Dendritic cell treated with granulocyte-macrophage colony-stimulating factor and Interleukin-4, amounts not matched to agents 40 ng/mL and 50 ng/mL, for 4 days (primary cell): ENCODE data around the gene CBX2.
"Not testable (repeated sequence)": the region's sequence is repeated elsewhere in the genome, so short reads cannot be mapped to it uniquely, and the experiment has no call there.

Experiments
- H3K27ac Mint-ChIP-seq: one replicate; pipeline ENCODE4 v1.8.0; 2022; ENCODE audit warnings: mild to moderate bottlenecking, mixed read lengths
- H3K27me3 Mint-ChIP-seq: one replicate; pipeline ENCODE4 v1.8.0; 2022; ENCODE audit warnings: mild to moderate bottlenecking, mixed read lengths
- H3K36me3 Mint-ChIP-seq: one replicate; pipeline ENCODE4 v1.8.0; 2022; ENCODE audit warnings: low read depth, mixed read lengths
- H3K4me1 Mint-ChIP-seq: one replicate; pipeline ENCODE4 v1.8.0; 2022; ENCODE audit warnings: low read depth, mixed read lengths
- H3K4me3 Mint-ChIP-seq: one replicate; pipeline ENCODE4 v1.8.0; 2022; ENCODE audit warnings: mild to moderate bottlenecking, moderate library complexity, mixed read lengths
- H3K9me3 Mint-ChIP-seq: one replicate; pipeline ENCODE4 v1.8.0; 2022; ENCODE audit warnings: mixed read lengths
- intact Hi-C: fragments of 100-400 bp; cut with micrococcal nuclease; formaldehyde crosslinking; loops from one replicate; pipeline ENCODE4 v1.15.0; 2022

Gene CBX2

GRCh38 chr17:79769570-79770506 is 8.1 kb upstream of the CBX2 start:
- no peak overlapping the region for H3K4me3 Mint-ChIP-seq
- no peaks in the 10 kb centered on the region for H3K9me3 Mint-ChIP-seq
- peaks cover 58% of the 10 kb centered on the region for H3K27me3 Mint-ChIP-seq
- intact Hi-C loops = no loop called here
- no peaks in the 10 kb centered on the region for H3K4me1 Mint-ChIP-seq
- H3K36me3 Mint-ChIP-seq = no peaks in the 10 kb centered on the region
- no peak overlapping the region for H3K27ac Mint-ChIP-seq

DNA sequence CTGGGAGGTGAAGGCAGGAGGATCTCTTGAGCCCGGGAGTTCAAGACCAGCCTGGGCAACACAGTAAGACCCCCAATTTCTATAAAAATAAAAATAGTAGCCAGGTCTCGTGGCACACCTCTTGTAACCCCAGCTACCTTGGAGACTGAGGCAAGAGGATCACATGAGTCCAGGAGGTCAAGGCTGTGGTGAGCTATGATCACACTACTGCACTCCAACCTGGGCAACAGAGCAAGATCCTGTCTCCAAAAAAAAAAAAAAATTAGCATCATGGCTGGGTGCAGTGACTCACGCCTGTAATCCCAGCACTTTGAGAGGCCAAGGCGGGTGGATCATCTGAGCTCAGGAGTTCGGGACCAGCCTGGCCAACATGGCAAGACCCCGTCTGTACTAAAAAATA is 6.7 kb upstream of the CBX2 start:
- no peaks in the 10 kb centered on the region for H3K36me3 Mint-ChIP-seq
- no peak overlapping the region for H3K4me3 Mint-ChIP-seq
- no peak overlapping the region for H3K27ac Mint-ChIP-seq
- H3K9me3 Mint-ChIP-seq = no peaks in the 10 kb centered on the region
- peaks cover 68% of the 10 kb centered on the region for H3K27me3 Mint-ChIP-seq
- intact Hi-C loops = no loop called here
- H3K4me1 Mint-ChIP-seq = no peaks in the 10 kb centered on the region

DNA sequence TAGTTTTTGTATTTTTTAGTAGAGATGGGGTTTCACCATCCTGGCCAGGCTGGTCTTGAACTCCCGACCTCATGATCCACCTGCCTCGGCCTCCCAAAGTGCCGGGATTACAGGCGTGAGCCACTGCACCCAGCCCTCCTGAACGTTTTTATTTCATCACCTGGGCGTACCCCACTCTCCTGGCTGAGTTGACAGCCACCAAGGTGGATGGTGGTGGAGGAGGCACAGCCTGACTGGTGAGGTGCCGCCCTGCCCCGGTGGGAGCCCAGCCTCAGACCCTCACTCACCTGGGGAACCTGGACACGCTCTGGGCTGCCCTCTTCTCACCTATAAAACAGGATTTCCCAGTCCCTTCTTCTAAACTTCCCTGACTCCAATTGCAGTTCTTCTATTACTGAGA is 5.2 kb upstream of the CBX2 start:
- peaks cover 78% of the 10 kb centered on the region for H3K27me3 Mint-ChIP-seq
- H3K4me3 Mint-ChIP-seq, H3K27ac Mint-ChIP-seq, H3K36me3 Mint-ChIP-seq, H3K9me3 Mint-ChIP-seq, intact Hi-C loops, H3K4me1 Mint-ChIP-seq: not testable (repeated sequence)

GRCh38 chr17:79774561-79774975 is 3.4 kb upstream of the CBX2 start:
- intact Hi-C loops = no loop called here
- H3K4me1 Mint-ChIP-seq = peaks cover 17% of the 10 kb centered on the region
- peaks cover 77% of the 10 kb centered on the region for H3K27me3 Mint-ChIP-seq
- H3K36me3 Mint-ChIP-seq = no peaks in the 10 kb centered on the region
- H3K9me3 Mint-ChIP-seq = no peaks in the 10 kb centered on the region
- H3K4me3 Mint-ChIP-seq = no peak overlapping the region
- no peak overlapping the region for H3K27ac Mint-ChIP-seq

DNA sequence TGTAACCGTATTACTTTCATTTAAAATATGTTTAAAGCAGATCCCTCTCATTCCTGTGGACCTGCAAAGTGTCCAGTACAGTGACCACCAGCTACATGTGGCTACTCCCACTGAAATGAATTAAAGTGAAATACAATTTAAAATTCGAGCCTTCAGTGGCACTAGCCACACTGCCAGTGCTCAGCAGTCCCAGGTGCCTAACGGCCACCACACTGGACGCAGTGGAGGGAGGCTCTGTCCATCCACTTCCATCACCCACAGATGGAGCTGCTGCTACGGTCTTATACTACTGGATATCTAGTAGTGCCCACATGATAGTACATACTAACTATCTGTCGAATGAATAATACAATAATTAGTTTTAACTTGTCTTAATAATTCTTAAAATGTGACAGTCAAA is 2.3 kb upstream of the CBX2 start:
- Mint-ChIP-seq H3K4me3 (no peak overlapping the region), H3K27me3 (peaks cover 80% of the 10 kb centered on the region), H3K36me3 (no peaks in the 10 kb centered on the region), H3K4me1 (peaks cover 17% of the 10 kb centered on the region), H3K27ac (no peak overlapping the region), H3K9me3 (no peaks in the 10 kb centered on the region)
- intact Hi-C loops = no loop called here

DNA sequence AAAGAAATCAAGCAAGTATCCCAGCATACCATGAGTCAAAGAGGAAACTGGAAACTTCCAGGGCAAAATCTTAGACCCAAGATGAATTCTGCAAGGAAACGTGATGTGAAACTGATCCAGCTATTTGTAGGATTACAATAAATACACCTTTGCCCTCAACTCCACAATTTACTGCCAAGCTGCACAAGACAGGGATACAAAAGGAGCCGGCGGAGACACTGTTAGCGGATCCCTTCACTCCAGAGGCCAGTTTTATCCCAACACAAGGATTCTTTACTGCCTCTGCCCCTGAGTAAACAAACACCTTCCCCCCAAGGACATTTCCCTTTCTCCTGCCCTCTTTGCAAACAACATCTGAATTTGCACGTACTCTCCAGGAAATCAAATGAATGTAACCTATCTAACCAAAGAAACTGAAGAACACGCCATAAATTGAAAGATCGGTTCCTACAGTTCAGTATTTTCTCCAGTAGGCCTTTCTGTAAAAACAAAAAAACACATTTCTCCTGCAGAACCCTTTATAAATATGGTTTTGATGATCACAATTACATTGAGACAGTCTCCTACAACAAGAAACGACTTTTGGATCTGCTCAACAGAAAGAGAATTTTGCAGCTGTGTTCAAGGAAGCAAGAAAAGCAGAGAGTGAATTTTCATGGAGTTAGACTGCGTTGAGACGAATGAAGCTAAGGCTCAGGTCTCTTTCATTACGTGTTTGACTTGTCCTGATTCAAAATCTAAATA is 1.4 kb upstream of the CBX2 start:
- peaks cover 21% of the 10 kb centered on the region for H3K4me1 Mint-ChIP-seq
- intact Hi-C loops = no loop called here
- no peak overlapping the region for H3K4me3 Mint-ChIP-seq
- H3K9me3 Mint-ChIP-seq = no peaks in the 10 kb centered on the region
- H3K36me3 Mint-ChIP-seq = no peaks in the 10 kb centered on the region
- H3K27ac Mint-ChIP-seq = no peak overlapping the region
- H3K27me3 Mint-ChIP-seq = peaks cover 87% of the 10 kb centered on the region

DNA sequence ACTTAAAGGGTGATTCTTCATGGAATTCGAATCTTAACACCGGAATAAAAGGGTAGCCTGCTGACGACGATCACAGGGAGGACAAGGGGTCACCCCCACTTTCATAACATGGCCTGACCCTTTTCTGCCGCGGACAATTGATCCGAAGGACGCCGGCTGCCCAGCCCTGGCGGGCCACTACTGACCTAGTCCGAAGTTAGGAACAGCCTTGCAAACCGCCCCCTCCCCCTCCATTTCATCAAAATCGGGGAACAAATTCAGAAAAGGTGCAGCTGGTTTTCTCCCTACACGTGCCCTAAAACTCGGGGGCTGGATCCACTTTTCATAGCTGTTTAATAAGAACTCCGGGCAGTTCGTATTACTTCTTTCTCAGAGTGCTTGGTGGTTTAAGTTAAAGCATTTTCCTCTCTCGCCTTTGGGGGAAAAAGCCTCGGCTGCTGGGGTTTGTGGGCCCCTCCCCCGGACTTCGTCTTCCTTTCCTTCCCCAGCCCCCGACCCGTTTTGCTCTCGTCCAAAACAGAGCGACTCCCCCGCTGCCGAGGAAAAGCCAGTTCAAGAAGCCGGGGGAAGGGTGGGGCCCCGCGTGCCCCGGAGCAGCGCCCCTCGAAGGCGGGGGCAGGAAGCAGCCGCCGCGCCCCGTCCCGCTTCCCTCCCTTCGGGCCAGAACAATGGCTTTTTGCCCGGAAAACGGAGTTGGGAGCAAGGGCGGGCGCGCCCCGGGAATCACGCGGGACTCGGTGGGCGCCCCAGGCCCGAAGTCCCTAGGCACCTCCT is 641 bp upstream of the CBX2 start:
- H3K4me1 Mint-ChIP-seq = peaks cover 29% of the 10 kb centered on the region
- H3K9me3 Mint-ChIP-seq = no peaks in the 10 kb centered on the region
- intact Hi-C loops = no loop called here
- peak overlapping the region; percentile 73 for H3K4me3 Mint-ChIP-seq
- H3K27ac Mint-ChIP-seq = peak overlapping the region; percentile 66
- H3K27me3 Mint-ChIP-seq = peaks cover 91% of the 10 kb centered on the region
- no peaks in the 10 kb centered on the region for H3K36me3 Mint-ChIP-seq

DNA sequence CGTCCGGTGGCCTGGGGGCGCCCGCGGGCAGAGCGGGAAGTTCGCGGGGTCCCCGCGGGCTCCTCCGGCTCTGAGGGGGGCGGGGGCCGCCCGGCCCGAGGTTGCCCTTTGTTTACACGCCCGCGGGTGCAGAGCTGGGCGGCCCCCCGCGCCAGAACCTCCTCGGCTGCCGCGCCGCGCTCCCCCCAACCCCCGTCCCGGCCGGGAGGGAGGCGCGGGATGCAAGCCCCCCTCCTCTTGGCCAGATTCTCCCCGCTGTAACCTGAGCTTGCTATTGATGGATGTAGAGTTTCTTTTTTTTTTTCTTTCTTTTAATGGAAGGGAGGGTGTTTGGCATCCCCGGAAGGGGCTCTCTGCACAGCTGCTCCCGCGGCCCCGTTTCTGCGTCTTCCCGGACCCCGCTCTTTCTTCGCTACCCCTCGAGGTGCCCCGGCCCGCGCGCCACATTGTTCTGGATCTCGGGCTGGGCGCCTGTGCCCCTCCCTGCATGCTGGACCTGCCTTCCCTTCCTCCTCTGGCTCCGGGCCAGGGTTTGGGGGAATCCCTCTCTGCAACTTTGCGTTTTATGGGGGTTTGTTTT is 646 bp downstream of the CBX2 start:
- no peaks in the 10 kb centered on the region for H3K9me3 Mint-ChIP-seq
- intact Hi-C loops = no loop called here
- H3K36me3 Mint-ChIP-seq = no peaks in the 10 kb centered on the region
- peaks cover 86% of the 10 kb centered on the region for H3K27me3 Mint-ChIP-seq
- H3K4me3 Mint-ChIP-seq = peak overlapping the region; percentile 78
- peaks cover 37% of the 10 kb centered on the region for H3K4me1 Mint-ChIP-seq
- peak overlapping the region; percentile 70 for H3K27ac Mint-ChIP-seq

DNA sequence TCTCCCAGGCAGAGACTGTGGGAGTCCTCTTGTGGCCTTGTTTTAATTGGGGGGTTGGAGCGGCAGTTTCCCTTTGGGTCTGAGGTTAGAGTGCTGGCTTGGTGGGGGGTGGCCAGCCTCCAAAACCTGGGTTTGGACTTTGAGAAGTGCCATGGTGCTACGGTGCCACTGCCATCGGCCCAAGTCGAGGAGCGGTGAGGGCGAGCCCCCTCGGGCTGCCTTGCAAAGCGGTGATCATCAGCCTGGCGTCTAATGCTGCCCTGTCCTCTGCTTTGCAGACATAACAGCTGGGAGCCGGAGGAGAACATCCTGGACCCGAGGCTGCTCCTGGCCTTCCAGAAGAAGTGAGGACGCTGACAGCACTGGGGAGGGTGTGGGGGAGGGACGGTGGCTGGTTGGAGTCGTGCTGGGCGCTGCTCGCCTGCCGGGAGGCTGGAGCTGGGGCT is 1.2 kb downstream of the CBX2 start:
- Mint-ChIP-seq H3K27ac (peak overlapping the region; percentile 70), H3K36me3 (no peaks in the 10 kb centered on the region), H3K4me3 (peak overlapping the region; percentile 78), H3K9me3 (no peaks in the 10 kb centered on the region), H3K27me3 (peaks cover 81% of the 10 kb centered on the region), H3K4me1 (peaks cover 40% of the 10 kb centered on the region)
- intact Hi-C loops = no loop called here

GRCh38 chr17:79779661-79780365 is 1.9 kb downstream of the CBX2 start:
- peaks cover 40% of the 10 kb centered on the region for H3K4me1 Mint-ChIP-seq
- no peaks in the 10 kb centered on the region for H3K9me3 Mint-ChIP-seq
- H3K27me3 Mint-ChIP-seq = peaks cover 74% of the 10 kb centered on the region
- no peak overlapping the region for H3K4me3 Mint-ChIP-seq
- H3K27ac Mint-ChIP-seq = no peak overlapping the region
- intact Hi-C loops = no loop called here
- no peaks in the 10 kb centered on the region for H3K36me3 Mint-ChIP-seq

DNA sequence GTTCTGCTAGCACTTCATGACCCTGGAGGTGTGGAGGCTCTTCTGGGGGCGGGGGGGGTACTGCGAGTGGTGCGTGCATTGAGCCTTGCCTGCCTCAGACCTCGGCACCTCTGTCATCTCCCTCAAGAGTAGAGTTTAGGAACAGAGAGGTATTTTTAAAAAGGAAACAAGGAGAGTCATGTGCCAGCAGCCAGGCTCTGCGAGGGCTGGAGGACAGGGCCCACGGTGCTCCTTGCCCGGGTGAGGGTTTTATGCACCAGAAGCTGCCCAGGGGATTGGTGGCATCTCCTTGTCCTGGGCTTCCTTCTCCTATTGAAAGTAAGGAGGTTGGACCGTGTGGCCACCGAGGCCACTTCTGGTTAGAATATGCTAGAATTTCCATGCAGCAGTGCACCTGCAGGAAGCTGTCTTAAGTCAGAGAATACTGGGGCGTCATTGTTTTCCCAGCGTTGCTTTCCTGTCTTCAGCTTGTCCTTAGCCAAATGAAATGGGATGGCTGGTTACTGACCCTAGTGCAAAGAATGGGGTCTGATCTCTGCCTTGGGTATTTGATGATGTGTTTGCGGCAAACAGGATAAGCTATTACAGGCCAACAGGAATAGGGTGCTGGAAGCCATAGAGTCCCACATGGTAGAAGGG is 3.2 kb downstream of the CBX2 start:
- no peak overlapping the region for H3K27ac Mint-ChIP-seq
- H3K4me1 Mint-ChIP-seq = peaks cover 40% of the 10 kb centered on the region
- H3K9me3 Mint-ChIP-seq = no peaks in the 10 kb centered on the region
- H3K27me3 Mint-ChIP-seq = peaks cover 70% of the 10 kb centered on the region
- no peaks in the 10 kb centered on the region for H3K36me3 Mint-ChIP-seq
- intact Hi-C loops = no loop called here
- H3K4me3 Mint-ChIP-seq = no peak overlapping the region

- Mint-ChIP-seq H3K4me3 (no peak overlapping the region), H3K36me3 (no peaks in the 10 kb centered on the region), H3K27ac (no peak overlapping the region), H3K27me3 (peaks cover 70% of the 10 kb centered on the region), H3K9me3 (no peaks in the 10 kb centered on the region), H3K4me1 (peaks cover 37% of the 10 kb centered on the region)
- intact Hi-C loops = no loop called here
Measured at GRCh38 chr17:79781736-79782575, 4.0 kb downstream of the CBX2 start.
